T-cell (primary cell): ENCODE results near the gene SP8. TPM values are rescaled to one million over a fixed set of nuclear protein-coding genes. Genes with fewer than 3 reads are reported as not detected.

Source experiments
- ATAC-seq, 4 experiments: fragments of 200-7000 bp in 3 of 4; fragments of 150-1000 bp in 1 of 4; cut with Tn5 transposase; replicated peaks in 1 of 4; 1 replicate in 3 of 4; 2 replicates in 1 of 4; pipeline ENCODE4 v1.10.0; 2021; ENCODE audit warnings: moderate library complexity in 3 of 4, mild to moderate bottlenecking in 2 of 4, moderate number of reproducible peaks in 1 of 4
- CTCF ChIA-PET, 2 donors: fragments of 300-600 bp; sonication (Branson Sonifier 250); formaldehyde crosslinking; loops; one replicate each; lab custom pipeline; 2022; ENCODE audit warnings: antibody characterized with exemption in 2 of 2; lab: Charles Lee
- POLR2A ChIA-PET, 2 donors: fragments of 300-600 bp; sonication (Branson Sonifier 250); formaldehyde crosslinking; loops; one replicate each; lab custom pipeline; 2022; ENCODE audit warnings: antibody characterized with exemption in 2 of 2; lab: Charles Lee
- DNase-seq, 35 experiments: peaks; one replicate each; pipeline versions ENCODE4 v3.0.0 to v3.0.0-alpha.2; 2013 to 2023
- H3K27ac ChIP-seq: one replicate; pipeline ENCODE4 v1.5.1; 2013; ENCODE audit warnings: low read length
- H3K27me3 ChIP-seq, 2 experiments: replicated peaks in 1 of 2; 1 replicate in 1 of 2; 2 replicates in 1 of 2; pipeline versions ENCODE4 v1.6.1 to v1.7.0; 2013; ENCODE audit warnings: low read length in 1 of 2, mixed read lengths in 1 of 2; ENCODE audit not compliant: control insufficient read depth in 2 of 2, insufficient read depth in 2 of 2; ENCODE audit errors: extremely low read depth in 1 of 2
- H3K36me3 ChIP-seq, 2 donors: 1 replicate in 1 of 2; 2 replicates in 1 of 2; pipeline versions ENCODE4 v1.6.1 to v1.7.0; 2013; ENCODE audit warnings: low read length in 1 of 2; ENCODE audit not compliant: control insufficient read depth in 2 of 2, insufficient read depth in 1 of 2; ENCODE audit errors: extremely low read depth in 1 of 2
- H3K4me1 ChIP-seq, 2 experiments: 1 replicate in 1 of 2; 2 replicates in 1 of 2; pipeline versions ENCODE4 v1.6.1 to v1.7.0; 2013; ENCODE audit warnings: low read length in 2 of 2, mixed read lengths in 1 of 2; ENCODE audit not compliant: insufficient read depth in 2 of 2, control insufficient read depth in 1 of 2; ENCODE audit errors: extremely low read depth in 1 of 2
- H3K4me3 ChIP-seq, 2 donors: 1 replicate in 1 of 2; 2 replicates in 1 of 2; pipeline versions ENCODE4 v1.5.1 to v1.7.0; 2013; ENCODE audit warnings: mild to moderate bottlenecking in 2 of 2, low read length in 1 of 2, moderate library complexity in 1 of 2; ENCODE audit not compliant: control insufficient read depth in 1 of 2; ENCODE audit errors: extremely low read depth in 1 of 2
- H3K9me3 ChIP-seq: 2 replicates; pipeline ENCODE4 v1.7.0; 2013
- H3K27ac Mint-ChIP-seq, 2 donors: one replicate each; pipeline ENCODE4 v1.8.0; 2020 to 2021; ENCODE audit warnings: mild to moderate bottlenecking in 2 of 2, mixed read lengths in 2 of 2
- H3K27me3 Mint-ChIP-seq, 2 donors: one replicate each; pipeline ENCODE4 v1.8.0; 2021 to 2022; ENCODE audit warnings: mixed read lengths in 2 of 2
- H3K36me3 Mint-ChIP-seq: one replicate; pipeline ENCODE4 v1.8.0; 2021; ENCODE audit warnings: mixed read lengths
- H3K4me1 Mint-ChIP-seq, 3 donors: one replicate each; pipeline ENCODE4 v1.8.0; 2020 to 2022; ENCODE audit warnings: mixed read lengths in 3 of 3, mild to moderate bottlenecking in 1 of 3
- H3K4me3 Mint-ChIP-seq, 3 donors: one replicate each; pipeline ENCODE4 v1.8.0; 2020 to 2022; ENCODE audit warnings: mild to moderate bottlenecking in 3 of 3, mixed read lengths in 3 of 3, moderate library complexity in 3 of 3
- H3K9me3 Mint-ChIP-seq, 3 donors: one replicate each; pipeline ENCODE4 v1.8.0; 2020 to 2022; ENCODE audit warnings: mixed read lengths in 3 of 3
- WGBS: methylation state at CpG from one replicate; pipeline ENCODE4 v1.1.5; 2013; ENCODE audit warnings: missing lambda C conversion rate; ENCODE audit not compliant: insufficient coverage; 5-methylcytosine and 5-hydroxymethylcytosine counted together
- total RNA-seq, 35 experiments: library from RNA in 6 of 35; stranded (reverse) in 6 of 35; fragments of 120-200 nt in 1 of 35; gene quantifications; one replicate each; pipeline versions ENCODE4 v1.2.1 to v1.2.4 and lab custom pipeline; 2013 to 2026

Gene SP8
- total RNA-seq, 5 donors from 2014 or later (not counting 1 experiment from before 2014, with no cell fraction given): 0.18 TPM; not detected in 4

DNA sequence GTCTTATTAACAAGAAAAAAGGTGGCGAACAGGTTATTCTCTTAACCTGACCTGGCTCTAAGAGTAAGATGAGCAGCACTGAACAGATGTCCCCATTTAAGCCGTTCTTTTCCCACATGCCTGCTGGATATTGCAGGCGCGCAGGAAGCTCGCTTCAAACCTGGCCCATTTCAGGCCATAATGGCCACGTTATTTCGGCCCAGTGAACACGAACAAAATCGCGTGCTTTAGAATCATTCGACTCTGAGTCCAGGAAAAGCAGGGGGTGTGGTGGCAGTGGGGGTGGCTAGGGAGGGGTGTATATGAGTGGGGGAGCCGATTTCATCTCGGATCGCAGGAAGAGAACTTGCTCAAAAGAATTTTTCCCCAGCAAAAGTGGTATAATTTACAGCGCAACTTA lies 6.6 kb upstream of the SP8 start:
- H3K27me3 ChIP-seq: peaks cover 47 to 48% of the 10 kb centered on the region in 2 experiments
- H3K36me3 ChIP-seq: no peaks in the 10 kb centered on the region
- ATAC-seq (no peak), DNase-seq (no peak)
- H3K4me3 Mint-ChIP-seq: no peak overlapping the region
- no peak overlapping the region for H3K4me3 ChIP-seq
- H3K36me3 Mint-ChIP-seq: peaks cover 9% of the 10 kb centered on the region
- POLR2A ChIA-PET: no interaction called here
- H3K4me1 Mint-ChIP-seq: peaks cover 15 to 16% (median 15%) of the 10 kb centered on the region in 3 donors
- 30% methylated on average over 13 of the region's 15 CpGs for WGBS
- H3K9me3 Mint-ChIP-seq: peaks cover 0 to 14% (median 8%) of the 10 kb centered on the region in 3 donors
- no peaks in the 10 kb centered on the region for H3K9me3 ChIP-seq
- H3K27ac Mint-ChIP-seq: no peak overlapping the region
- H3K27ac ChIP-seq: no peak overlapping the region
- H3K27me3 Mint-ChIP-seq: peaks cover 71 to 77% of the 10 kb centered on the region in 2 donors
- H3K4me1 ChIP-seq: peaks cover 7 to 11% of the 10 kb centered on the region in 2 experiments
- CTCF ChIA-PET: no interaction called here

GRCh38 chr7:20791538-20792434 lies 5.1 kb upstream of the SP8 start:
- WGBS: 0% methylated on average over 4 of the region's 8 CpGs
- H3K4me3 Mint-ChIP-seq: no peak overlapping the region
- peaks cover 9% of the 10 kb centered on the region for H3K36me3 Mint-ChIP-seq
- Histone ChIP-seq H3K9me3 (no peaks in the 10 kb centered on the region), H3K27ac (no peak overlapping the region), H3K27me3 (peaks cover 44 to 47% of the 10 kb centered on the region in 2 experiments), H3K36me3 (no peaks in the 10 kb centered on the region), H3K4me3 (peak overlapping the region in 1 of 2 donors; percentile 17), H3K4me1 (peaks cover 6% of the 10 kb centered on the region in 2 experiments)
- ATAC-seq: no peak
- ChIA-PET POLR2A (no interaction called here), CTCF (interaction anchor here in 1 of 2 donors (0.6 kb wide), 1 partner anchor 346 kb away, joined by 3 read pairs; no protein-coding TSS in a partner anchor)
- H3K27ac Mint-ChIP-seq: peak overlapping the region in 1 of 2 donors; percentile 33
- peaks cover 11 to 13% (median 11%) of the 10 kb centered on the region in 3 donors for H3K4me1 Mint-ChIP-seq
- no peak for DNase-seq
- peaks cover 77 to 81% of the 10 kb centered on the region in 2 donors for H3K27me3 Mint-ChIP-seq
- peaks cover 5 to 21% (median 8%) of the 10 kb centered on the region in 3 donors for H3K9me3 Mint-ChIP-seq

DNA sequence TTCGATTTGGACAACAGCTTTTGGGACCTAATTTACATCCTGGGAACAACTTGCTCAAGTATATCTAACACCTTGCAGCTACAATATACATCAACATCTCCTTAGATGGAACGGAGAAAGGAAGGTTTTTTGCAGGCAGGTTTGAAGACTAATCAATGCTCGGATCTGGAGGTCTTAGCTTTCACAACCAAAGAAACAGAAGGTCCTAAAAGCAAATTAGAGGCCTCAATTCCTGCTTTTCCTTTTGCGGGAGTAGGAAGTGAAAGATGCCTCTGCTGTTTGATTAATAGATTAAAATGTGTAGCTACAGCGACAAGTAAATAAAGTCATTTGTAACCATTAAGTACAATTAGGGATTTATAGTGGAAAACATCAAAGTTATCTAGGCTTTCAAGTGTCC lies 3.7 kb upstream of the SP8 start:
- ChIA-PET POLR2A (no interaction called here), CTCF (no interaction called here)
- peaks cover 45 to 57% of the 10 kb centered on the region in 2 experiments for H3K27me3 ChIP-seq
- H3K4me3 Mint-ChIP-seq: no peak overlapping the region
- no peak overlapping the region for H3K4me3 ChIP-seq
- H3K27ac Mint-ChIP-seq: no peak overlapping the region
- ATAC-seq (no peak), DNase-seq (no peak)
- H3K4me1 ChIP-seq: peaks cover 15 to 20% of the 10 kb centered on the region in 2 experiments
- no CpG with 5 or more reads among the region's 5 CpGs for WGBS
- peaks cover 76 to 79% of the 10 kb centered on the region in 2 donors for H3K27me3 Mint-ChIP-seq
- peaks cover 5 to 21% (median 8%) of the 10 kb centered on the region in 3 donors for H3K9me3 Mint-ChIP-seq
- no peaks in the 10 kb centered on the region for H3K36me3 ChIP-seq
- no peak overlapping the region for H3K27ac ChIP-seq
- H3K36me3 Mint-ChIP-seq: peaks cover 9% of the 10 kb centered on the region
- peaks cover 18 to 20% (median 19%) of the 10 kb centered on the region in 3 donors for H3K4me1 Mint-ChIP-seq
- H3K9me3 ChIP-seq: no peaks in the 10 kb centered on the region

GRCh38 chr7:20788420-20788990 lies 1.8 kb upstream of the SP8 start:
- H3K27ac ChIP-seq: no peak overlapping the region
- H3K27me3 Mint-ChIP-seq: peaks cover 66 to 72% of the 10 kb centered on the region in 2 donors
- ChIA-PET POLR2A (interaction anchor here in 1 of 2 donors (0.7 kb wide), 1 partner anchor 13 kb away, joined by 3 read pairs; no protein-coding TSS in a partner anchor), CTCF (no interaction called here)
- H3K27ac Mint-ChIP-seq: no peak overlapping the region
- H3K4me3 ChIP-seq: no peak overlapping the region
- H3K36me3 Mint-ChIP-seq: peaks cover 9% of the 10 kb centered on the region
- no peak for DNase-seq
- H3K4me3 Mint-ChIP-seq: no peak overlapping the region
- H3K36me3 ChIP-seq: no peaks in the 10 kb centered on the region
- H3K4me1 ChIP-seq: peaks cover 20 to 32% of the 10 kb centered on the region in 2 experiments
- H3K4me1 Mint-ChIP-seq: peaks cover 22 to 26% (median 23%) of the 10 kb centered on the region in 3 donors
- peaks cover 5 to 21% (median 8%) of the 10 kb centered on the region in 3 donors for H3K9me3 Mint-ChIP-seq
- peaks cover 39 to 57% of the 10 kb centered on the region in 2 experiments for H3K27me3 ChIP-seq
- H3K9me3 ChIP-seq: no peaks in the 10 kb centered on the region
- ATAC-seq: no peak
- WGBS: 17% methylated on average over 1 of the region's 10 CpGs

DNA sequence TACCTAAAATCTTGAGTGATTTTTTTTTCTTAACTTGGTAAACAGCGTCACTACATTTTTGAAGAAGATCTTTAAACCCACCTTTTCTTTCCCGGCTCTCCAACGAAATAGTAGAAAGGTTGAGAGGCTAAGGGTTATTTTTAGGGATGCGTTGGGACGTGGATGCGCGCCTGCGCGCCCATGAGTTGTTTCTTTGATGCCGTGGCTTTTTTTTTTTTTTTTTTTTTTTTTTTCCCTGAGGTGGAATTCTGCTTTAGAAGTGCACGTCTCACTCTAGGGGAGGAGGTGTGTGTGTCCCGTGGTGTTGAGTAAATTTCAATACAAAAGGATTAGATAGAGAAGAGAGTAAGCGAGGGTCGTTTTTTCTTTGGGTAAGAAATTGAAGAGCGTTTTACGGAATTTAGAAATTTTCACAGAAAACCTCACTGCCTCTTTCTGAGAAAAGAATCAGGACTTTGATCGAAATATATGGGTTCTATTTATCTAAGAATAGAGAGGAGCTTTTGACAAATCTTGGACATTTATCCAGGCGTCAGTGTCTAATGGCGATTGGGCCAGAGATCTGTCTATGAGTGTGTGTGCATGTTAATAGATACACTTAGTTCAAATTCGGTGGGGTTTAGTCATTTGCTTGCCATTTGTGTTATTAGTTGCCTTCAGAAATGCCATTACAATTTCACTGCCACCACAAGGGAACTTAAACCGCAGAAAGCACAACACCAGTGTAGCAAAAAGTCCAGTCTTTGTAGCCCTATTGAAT lies 1.2 kb upstream of the SP8 start:
- 20% methylated on average over 2 of the region's 21 CpGs for WGBS
- H3K36me3 Mint-ChIP-seq: peaks cover 9% of the 10 kb centered on the region
- H3K9me3 ChIP-seq: no peaks in the 10 kb centered on the region
- H3K27ac ChIP-seq: no peak overlapping the region
- ChIA-PET CTCF (no interaction called here), POLR2A (interaction anchor here in 1 of 2 donors (0.7 kb wide), 1 partner anchor 14 kb away, joined by 3 read pairs; no protein-coding TSS in a partner anchor)
- H3K4me3 Mint-ChIP-seq: peak overlapping the region in 1 of 3 donors; percentile 79
- peaks cover 5 to 25% (median 10%) of the 10 kb centered on the region in 3 donors for H3K9me3 Mint-ChIP-seq
- peaks cover 24 to 26% (median 26%) of the 10 kb centered on the region in 3 donors for H3K4me1 Mint-ChIP-seq
- DNase-seq (no peak), ATAC-seq (no peak)
- H3K36me3 ChIP-seq: no peaks in the 10 kb centered on the region
- peaks cover 36 to 54% of the 10 kb centered on the region in 2 experiments for H3K27me3 ChIP-seq
- H3K4me1 ChIP-seq: peaks cover 20 to 32% of the 10 kb centered on the region in 2 experiments
- H3K4me3 ChIP-seq: peak overlapping the region in 1 of 2 donors; percentile 79
- H3K27me3 Mint-ChIP-seq: peaks cover 63 to 74% of the 10 kb centered on the region in 2 donors
- peak overlapping the region in 1 of 2 donors; percentile 40 for H3K27ac Mint-ChIP-seq
